Astrocyte (in vitro differentiated cells and primary cell): ENCODE data around the gene METTL9. TPM values are rescaled to one million over a fixed set of nuclear protein-coding genes. Genes with fewer than 3 reads are reported as not detected.

Experiments used
- DNase-seq: peaks from one replicate; pipeline ENCODE4 v3.0.0-alpha.2; 2010; ENCODE audit warnings: low read depth
- FAIRE-seq: peaks from 2 replicates; lab custom pipeline; 2011; peaks lifted over from hg19 to GRCh38; lab: Jason Lieb, UNC
- H2AFZ ChIP-seq: 2 replicates; pipeline ENCODE4 v1.6.0; 2012; ENCODE audit warnings: low read depth, low read length, inconsistent platforms
- H3K27ac ChIP-seq: 2 replicates; pipeline ENCODE4 v1.5.1; 2011; ENCODE audit warnings: low read depth, low read length, inconsistent platforms
- H3K27me3 ChIP-seq: 2 replicates; pipeline ENCODE4 v1.6.0; 2011; ENCODE audit warnings: low read length, inconsistent platforms; ENCODE audit not compliant: insufficient read depth
- H3K36me3 ChIP-seq: 2 replicates; pipeline ENCODE4 v1.5.1; 2011; ENCODE audit warnings: low read length, inconsistent platforms; ENCODE audit not compliant: insufficient read depth
- H3K4me1 ChIP-seq: 2 replicates; pipeline ENCODE4 v1.5.1; 2011; ENCODE audit warnings: low read length, inconsistent platforms; ENCODE audit not compliant: insufficient read depth
- H3K4me2 ChIP-seq: 2 replicates; pipeline ENCODE4 v1.6.0; 2012; ENCODE audit warnings: low read length, inconsistent platforms
- H3K4me3 ChIP-seq: 2 replicates; pipeline ENCODE4 v1.5.1; 2011; ENCODE audit warnings: low read depth, mild to moderate bottlenecking, low read length, inconsistent platforms; ENCODE audit not compliant: insufficient read depth
- H3K79me2 ChIP-seq: 2 replicates; pipeline ENCODE4 v1.6.0; 2012; ENCODE audit warnings: mild to moderate bottlenecking, low read length, inconsistent platforms; ENCODE audit not compliant: insufficient read depth
- H3K9ac ChIP-seq: 2 replicates; pipeline ENCODE4 v1.6.0; 2012; ENCODE audit warnings: mild to moderate bottlenecking, low read length, inconsistent platforms
- H3K9me3 ChIP-seq: 2 replicates; pipeline ENCODE4 v1.5.1; 2012; ENCODE audit warnings: low read depth, mild to moderate bottlenecking, low read length, inconsistent platforms; ENCODE audit not compliant: insufficient read depth
- H4K20me1 ChIP-seq: 2 replicates; pipeline ENCODE4 v1.6.0; 2012; ENCODE audit warnings: low read length, inconsistent platforms; ENCODE audit not compliant: insufficient read depth
- H3K27ac Mint-ChIP-seq: one replicate; pipeline ENCODE4 v1.8.0; 2021; ENCODE audit warnings: mild to moderate bottlenecking, mixed read lengths; ENCODE audit not compliant: unreplicated experiment
- H3K27me3 Mint-ChIP-seq: one replicate; pipeline ENCODE4 v1.8.0; 2021; ENCODE audit warnings: low read depth, mixed read lengths; ENCODE audit not compliant: unreplicated experiment
- H3K36me3 Mint-ChIP-seq: one replicate; pipeline ENCODE4 v1.8.0; 2021; ENCODE audit warnings: low read depth, mixed read lengths; ENCODE audit not compliant: unreplicated experiment
- H3K4me1 Mint-ChIP-seq: one replicate; pipeline ENCODE4 v1.8.0; 2021; ENCODE audit warnings: low read depth, mixed read lengths; ENCODE audit not compliant: unreplicated experiment
- H3K4me3 Mint-ChIP-seq: one replicate; pipeline ENCODE4 v1.8.0; 2021; ENCODE audit warnings: mild to moderate bottlenecking, moderate library complexity, mixed read lengths; ENCODE audit not compliant: unreplicated experiment
- H3K9me3 Mint-ChIP-seq: one replicate; pipeline ENCODE4 v1.8.0; 2021; ENCODE audit warnings: mild to moderate bottlenecking, mixed read lengths; ENCODE audit not compliant: unreplicated experiment
- EZH2 ChIP-seq: IDR thresholded peaks from 2 replicates; pipeline ENCODE4 v1.6.1; 2012; ENCODE audit warnings: mild to moderate bottlenecking, low read length, inconsistent platforms; ENCODE audit not compliant: insufficient read depth
- total RNA-seq: library from RNA; stranded (reverse); gene quantifications from 2 replicates; pipeline ENCODE4 v1.2.1, GENCODE V29; 2021
- TF ChIP-seq, protein P1 (sequence below): IDR thresholded peaks from 2 replicates; pipeline ENCODE4 v1.5.1; 2011; ENCODE audit warnings: low read depth, mild to moderate bottlenecking, inconsistent platforms, low read length, moderate library complexity; ENCODE audit not compliant: insufficient read depth

The METTL9 gene
- total RNA-seq, 1 donor from 2014 or later: 88.1 TPM

DNA sequence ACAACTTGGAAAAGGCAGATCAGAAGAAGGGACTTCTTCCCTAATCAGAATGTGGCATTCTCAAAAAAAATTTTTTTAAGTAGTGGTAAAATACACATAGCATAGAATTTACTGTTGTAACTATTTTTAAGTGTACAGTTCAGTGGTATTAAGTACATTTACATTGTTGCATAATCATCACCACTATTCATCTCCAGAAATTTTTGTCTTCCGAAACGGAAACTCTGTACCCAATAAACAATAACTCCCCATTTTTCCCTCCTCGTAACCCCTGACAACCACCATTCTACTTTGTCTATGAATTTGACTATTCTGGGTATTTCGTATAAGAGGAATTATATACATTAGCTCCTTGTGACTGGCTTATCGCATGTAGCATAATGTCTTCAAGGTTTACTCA lies 18.9 kb downstream of the METTL9 start:
- H3K4me1 ChIP-seq: no peaks in the 10 kb centered on the region
- Mint-ChIP-seq H3K4me3 (no peak overlapping the region), H3K9me3 (no peaks in the 10 kb centered on the region), H3K4me1 (peaks cover 13% of the 10 kb centered on the region), H3K27ac (no peak overlapping the region), H3K27me3 (no peaks in the 10 kb centered on the region), H3K36me3 (no peaks in the 10 kb centered on the region)
- no peak overlapping the region for H3K27ac ChIP-seq
- peaks cover 31% of the 10 kb centered on the region for H4K20me1 ChIP-seq
- no peak overlapping the region for H3K9ac ChIP-seq
- peaks cover 59% of the 10 kb centered on the region for H3K79me2 ChIP-seq
- H3K36me3 ChIP-seq: peaks cover 12% of the 10 kb centered on the region
- H3K27me3 ChIP-seq: no peaks in the 10 kb centered on the region
- no peak overlapping the region for H3K4me3 ChIP-seq
- H2AFZ ChIP-seq: no peak overlapping the region
- TF ChIP-seq, protein P1, sequence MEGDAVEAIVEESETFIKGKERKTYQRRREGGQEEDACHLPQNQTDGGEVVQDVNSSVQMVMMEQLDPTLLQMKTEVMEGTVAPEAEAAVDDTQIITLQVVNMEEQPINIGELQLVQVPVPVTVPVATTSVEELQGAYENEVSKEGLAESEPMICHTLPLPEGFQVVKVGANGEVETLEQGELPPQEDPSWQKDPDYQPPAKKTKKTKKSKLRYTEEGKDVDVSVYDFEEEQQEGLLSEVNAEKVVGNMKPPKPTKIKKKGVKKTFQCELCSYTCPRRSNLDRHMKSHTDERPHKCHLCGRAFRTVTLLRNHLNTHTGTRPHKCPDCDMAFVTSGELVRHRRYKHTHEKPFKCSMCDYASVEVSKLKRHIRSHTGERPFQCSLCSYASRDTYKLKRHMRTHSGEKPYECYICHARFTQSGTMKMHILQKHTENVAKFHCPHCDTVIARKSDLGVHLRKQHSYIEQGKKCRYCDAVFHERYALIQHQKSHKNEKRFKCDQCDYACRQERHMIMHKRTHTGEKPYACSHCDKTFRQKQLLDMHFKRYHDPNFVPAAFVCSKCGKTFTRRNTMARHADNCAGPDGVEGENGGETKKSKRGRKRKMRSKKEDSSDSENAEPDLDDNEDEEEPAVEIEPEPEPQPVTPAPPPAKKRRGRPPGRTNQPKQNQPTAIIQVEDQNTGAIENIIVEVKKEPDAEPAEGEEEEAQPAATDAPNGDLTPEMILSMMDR: no peak
- no peak for TF ChIP-seq EZH2
- H3K4me2 ChIP-seq: no peak overlapping the region
- no peak for FAIRE-seq
- no peaks in the 10 kb centered on the region for H3K9me3 ChIP-seq
- no peak for DNase-seq

DNA sequence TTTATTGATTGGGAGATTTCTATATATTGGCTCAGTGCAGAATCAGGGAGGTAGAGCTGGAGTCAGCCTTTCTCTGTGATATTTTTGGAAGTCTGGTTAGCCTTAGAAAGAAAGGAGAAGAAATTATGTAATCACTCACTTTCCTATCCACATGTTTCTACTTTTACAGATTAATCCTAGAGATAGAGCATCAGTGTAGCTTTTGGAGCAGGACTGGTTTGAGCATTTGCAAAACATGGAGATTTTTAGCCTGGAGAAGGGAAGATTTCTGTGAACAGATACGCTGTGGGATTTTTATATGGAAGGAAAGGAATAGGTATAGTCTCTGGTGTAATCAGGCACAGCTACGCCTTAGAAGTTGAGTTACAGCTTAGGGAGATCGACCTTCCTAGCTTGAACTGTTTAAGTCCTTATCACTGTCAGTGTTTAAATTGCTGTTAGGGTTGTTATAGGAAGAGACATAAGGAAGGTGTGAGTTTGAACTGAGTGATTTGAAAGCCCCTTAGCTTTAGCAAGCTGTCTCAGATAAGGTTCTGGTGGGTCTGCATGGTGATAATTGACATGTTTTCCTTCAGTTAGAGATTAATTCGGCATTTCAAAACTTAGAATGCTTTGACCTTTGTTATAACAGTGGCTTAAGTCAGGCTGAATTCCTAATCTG lies 20.5 kb downstream of the METTL9 start:
- H3K4me3 ChIP-seq: no peak overlapping the region
- no peak overlapping the region for H2AFZ ChIP-seq
- no peak overlapping the region for H3K4me2 ChIP-seq
- FAIRE-seq (no peak), DNase-seq (no peak)
- no peak overlapping the region for H3K27ac ChIP-seq
- H3K4me1 ChIP-seq: no peaks in the 10 kb centered on the region
- Mint-ChIP-seq H3K27me3 (no peaks in the 10 kb centered on the region), H3K4me3 (no peak overlapping the region), H3K36me3 (peaks cover 3% of the 10 kb centered on the region), H3K4me1 (peaks cover 2% of the 10 kb centered on the region), H3K27ac (no peak overlapping the region), H3K9me3 (no peaks in the 10 kb centered on the region)
- no peaks in the 10 kb centered on the region for H3K27me3 ChIP-seq
- H3K36me3 ChIP-seq: peaks cover 15% of the 10 kb centered on the region
- TF ChIP-seq, protein P1: no peak
- TF ChIP-seq EZH2: no peak
- no peak overlapping the region for H3K9ac ChIP-seq
- H3K79me2 ChIP-seq: peaks cover 43% of the 10 kb centered on the region
- H3K9me3 ChIP-seq: no peaks in the 10 kb centered on the region
- peaks cover 15% of the 10 kb centered on the region for H4K20me1 ChIP-seq

DNA sequence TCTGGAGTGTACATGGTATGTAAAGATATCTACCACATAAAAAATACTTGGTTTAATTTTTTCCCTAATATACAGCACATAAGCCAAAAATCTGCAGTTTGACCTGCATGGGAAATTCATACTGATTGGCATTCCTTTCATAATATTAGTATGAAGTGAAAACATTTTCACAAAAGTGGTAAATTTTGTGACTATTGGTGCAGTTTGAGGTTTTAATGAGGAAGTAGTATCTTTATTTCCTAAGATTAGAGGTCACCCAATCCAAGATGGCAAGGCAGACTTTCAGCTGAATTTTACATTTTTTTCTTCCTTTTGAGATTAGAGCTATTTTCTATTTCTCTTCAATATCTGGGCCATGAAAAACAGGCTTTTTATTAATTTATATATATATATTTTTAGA lies 21.2 kb downstream of the METTL9 start:
- FAIRE-seq (no peak), DNase-seq (no peak)
- H3K9ac ChIP-seq: no peak overlapping the region
- H3K79me2 ChIP-seq: peaks cover 36% of the 10 kb centered on the region
- H2AFZ ChIP-seq: no peak overlapping the region
- H3K9me3 ChIP-seq: no peaks in the 10 kb centered on the region
- H3K36me3 ChIP-seq: peaks cover 19% of the 10 kb centered on the region
- no peak overlapping the region for H3K4me2 ChIP-seq
- Mint-ChIP-seq H3K4me3 (no peak overlapping the region), H3K27ac (no peak overlapping the region), H3K4me1 (peaks cover 2% of the 10 kb centered on the region), H3K27me3 (no peaks in the 10 kb centered on the region), H3K36me3 (peaks cover 3% of the 10 kb centered on the region), H3K9me3 (no peaks in the 10 kb centered on the region)
- H4K20me1 ChIP-seq: peaks cover 8% of the 10 kb centered on the region
- H3K4me3 ChIP-seq: no peak overlapping the region
- H3K27ac ChIP-seq: no peak overlapping the region
- no peak for TF ChIP-seq EZH2
- TF ChIP-seq, protein P1: no peak
- H3K27me3 ChIP-seq: no peaks in the 10 kb centered on the region
- H3K4me1 ChIP-seq: no peaks in the 10 kb centered on the region
